HepG2 (cell line): ENCODE results near the gene KRT38. TPM values are rescaled to one million over a fixed set of nuclear protein-coding genes. Genes with fewer than 3 reads are reported as not detected.

Experiments
- FOXA3 ChIP-seq: IDR thresholded peaks from 2 replicates; pipeline ENCODE4 v1.6.1; 2016; ENCODE audit warnings: missing genetic modification reagents, missing compliant biosample characterization
- FOXK1 ChIP-seq: sonication (generic); formaldehyde crosslinking; IDR thresholded peaks from 2 replicates; pipeline ENCODE4 v1.4.0; 2020; ENCODE audit warnings: low read depth, missing genetic modification reagents, borderline replicate concordance
- KDM6A ChIP-seq: IDR thresholded peaks from 2 replicates; pipeline ENCODE4 v1.6.1; 2016; ENCODE audit warnings: low read depth
- NR2C2 ChIP-seq: sonication (generic); formaldehyde crosslinking; IDR thresholded peaks from 2 replicates; pipeline ENCODE4 v1.4.0; 2020; ENCODE audit warnings: missing genetic modification reagents, mild to moderate bottlenecking, moderate library complexity, borderline replicate concordance
- PITX1 ChIP-seq: sonication (generic); formaldehyde crosslinking; IDR thresholded peaks from 2 replicates; pipeline ENCODE4 v1.5.1; 2020; ENCODE audit warnings: mild to moderate bottlenecking, missing genetic modification reagents
- PREB ChIP-seq: sonication (generic); formaldehyde crosslinking; IDR thresholded peaks from 2 replicates; pipeline ENCODE4 v1.4.0; 2020; ENCODE audit warnings: missing genetic modification reagents
- RNF2 ChIP-seq: fragments of 450-650 bp; conservative IDR thresholded peaks from 2 replicates; pipeline ENCODE4 v1.6.1; 2016; ENCODE audit warnings: low read depth
- TBX2 ChIP-seq: sonication (generic); formaldehyde crosslinking; IDR thresholded peaks from 2 replicates; pipeline ENCODE4 v1.5.0; 2020; ENCODE audit warnings: missing genetic modification reagents, mild to moderate bottlenecking, borderline replicate concordance
- TEAD3 ChIP-seq: optimal IDR thresholded peaks from 2 replicates; pipeline ENCODE3; 2016; ENCODE audit warnings: borderline replicate concordance
- ZNF230 ChIP-seq: sonication (generic); formaldehyde crosslinking; IDR thresholded peaks from 2 replicates; pipeline ENCODE4 v1.4.0; 2020; ENCODE audit warnings: mild to moderate bottlenecking, missing genetic modification reagents
- ZNF317 ChIP-seq: sonication (generic); formaldehyde crosslinking; IDR thresholded peaks from 2 replicates; pipeline ENCODE4 v1.5.0; 2020; ENCODE audit warnings: mild to moderate bottlenecking, missing genetic modification reagents
- ZNF589 ChIP-seq: sonication (generic); formaldehyde crosslinking; conservative IDR thresholded peaks from 2 replicates; pipeline ENCODE4 v1.8.0; 2022; ENCODE audit warnings: mild to moderate bottlenecking, moderate library complexity, missing genetic modification reagents
- ZNF709 ChIP-seq: sonication (generic); formaldehyde crosslinking; IDR thresholded peaks from 2 replicates; pipeline ENCODE4 v1.5.0; 2020; ENCODE audit warnings: mild to moderate bottlenecking, missing genetic modification reagents
- polyA plus RNA-seq, 8 experiments: library from polyadenylated mRNA; depleted of rRNA in 3 of 8; stranded (reverse) in 7 of 8; unstranded in 1 of 8; fragments of >200 nt; fragmentation: Illumina TruSeq in 4 of 8; extraction: Trizol in 4 of 8; gene quantifications; 2 replicates each; pipeline versions ENCODE4 v1.2.1 to v1.2.3, GENCODE V29; 2011 to 2016; ENCODE audit warnings: low read depth in 4 of 8, missing spikeins in 1 of 8, mixed read lengths in 1 of 8; ENCODE audit not compliant: insufficient read depth in 1 of 8
- total RNA-seq, 5 experiments: library from RNA; depleted of rRNA; stranded (reverse); fragments of >200 nt; fragmentation: Illumina TruSeq; extraction: Trizol; gene quantifications; 2 replicates each; pipeline ENCODE4 v1.2.3, GENCODE V29; 2016; ENCODE audit warnings: low read depth in 1 of 5
- TF ChIP-seq, protein P1 (sequence below): sonication (generic); formaldehyde crosslinking; IDR thresholded peaks from 2 replicates; pipeline ENCODE4 v1.4.0; 2020; ENCODE audit warnings: missing genetic modification reagents, borderline replicate concordance
- TF ChIP-seq, protein P2 (sequence below): IDR thresholded peaks from 2 replicates; pipeline ENCODE4 v1.6.1; 2016; ENCODE audit warnings: low read depth
- TF ChIP-seq, protein P3 (sequence below): sonication (generic); formaldehyde crosslinking; IDR thresholded peaks from 2 replicates; pipeline ENCODE4 v1.9.0; 2021; ENCODE audit warnings: mild to moderate bottlenecking, missing genetic modification reagents

The KRT38 gene
- total and polyA plus RNA-seq, 2 of the 13 experiments (the other 11 are each of a cell fraction or from before 2014, with no cell fraction given), result not detected

- TF ChIP-seq, protein P1, sequence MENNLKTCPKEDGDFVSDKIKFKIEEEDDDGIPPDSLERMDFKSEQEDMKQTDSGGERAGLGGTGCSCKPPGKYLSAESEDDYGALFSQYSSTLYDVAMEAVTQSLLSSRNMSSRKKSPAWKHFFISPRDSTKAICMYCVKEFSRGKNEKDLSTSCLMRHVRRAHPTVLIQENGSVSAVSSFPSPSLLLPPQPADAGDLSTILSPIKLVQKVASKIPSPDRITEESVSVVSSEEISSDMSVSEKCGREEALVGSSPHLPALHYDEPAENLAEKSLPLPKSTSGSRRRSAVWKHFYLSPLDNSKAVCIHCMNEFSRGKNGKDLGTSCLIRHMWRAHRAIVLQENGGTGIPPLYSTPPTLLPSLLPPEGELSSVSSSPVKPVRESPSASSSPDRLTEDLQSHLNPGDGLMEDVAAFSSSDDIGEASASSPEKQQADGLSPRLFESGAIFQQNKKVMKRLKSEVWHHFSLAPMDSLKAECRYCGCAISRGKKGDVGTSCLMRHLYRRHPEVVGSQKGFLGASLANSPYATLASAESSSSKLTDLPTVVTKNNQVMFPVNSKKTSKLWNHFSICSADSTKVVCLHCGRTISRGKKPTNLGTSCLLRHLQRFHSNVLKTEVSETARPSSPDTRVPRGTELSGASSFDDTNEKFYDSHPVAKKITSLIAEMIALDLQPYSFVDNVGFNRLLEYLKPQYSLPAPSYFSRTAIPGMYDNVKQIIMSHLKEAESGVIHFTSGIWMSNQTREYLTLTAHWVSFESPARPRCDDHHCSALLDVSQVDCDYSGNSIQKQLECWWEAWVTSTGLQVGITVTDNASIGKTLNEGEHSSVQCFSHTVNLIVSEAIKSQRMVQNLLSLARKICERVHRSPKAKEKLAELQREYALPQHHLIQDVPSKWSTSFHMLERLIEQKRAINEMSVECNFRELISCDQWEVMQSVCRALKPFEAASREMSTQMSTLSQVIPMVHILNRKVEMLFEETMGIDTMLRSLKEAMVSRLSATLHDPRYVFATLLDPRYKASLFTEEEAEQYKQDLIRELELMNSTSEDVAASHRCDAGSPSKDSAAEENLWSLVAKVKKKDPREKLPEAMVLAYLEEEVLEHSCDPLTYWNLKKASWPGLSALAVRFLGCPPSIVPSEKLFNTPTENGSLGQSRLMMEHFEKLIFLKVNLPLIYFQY, result peak; percentile 100
- TF ChIP-seq, protein P2, sequence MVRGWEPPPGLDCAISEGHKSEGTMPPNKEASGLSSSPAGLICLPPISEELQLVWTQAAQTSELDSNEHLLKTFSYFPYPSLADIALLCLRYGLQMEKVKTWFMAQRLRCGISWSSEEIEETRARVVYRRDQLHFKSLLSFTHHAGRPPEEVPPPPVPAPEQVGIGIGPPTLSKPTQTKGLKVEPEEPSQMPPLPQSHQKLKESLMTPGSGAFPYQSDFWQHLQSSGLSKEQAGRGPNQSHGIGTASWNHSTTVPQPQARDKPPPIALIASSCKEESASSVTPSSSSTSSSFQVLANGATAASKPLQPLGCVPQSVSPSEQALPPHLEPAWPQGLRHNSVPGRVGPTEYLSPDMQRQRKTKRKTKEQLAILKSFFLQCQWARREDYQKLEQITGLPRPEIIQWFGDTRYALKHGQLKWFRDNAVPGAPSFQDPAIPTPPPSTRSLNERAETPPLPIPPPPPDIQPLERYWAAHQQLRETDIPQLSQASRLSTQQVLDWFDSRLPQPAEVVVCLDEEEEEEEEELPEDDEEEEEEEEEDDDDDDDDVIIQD (CRISPR knock-in tag), result peak; percentile 50; the same call in 1 of the 2 replicates
- TF ChIP-seq ZNF230 (CRISPR knock-in tag), result no peak
- TF ChIP-seq PITX1 (CRISPR knock-in tag), result peak; percentile 57; the same call in 1 of the 2 replicates
- TF ChIP-seq RNF2, result 0 out of 2 replicates have a peak, but pooled peaks have one; percentile 27
- TF ChIP-seq NR2C2 (CRISPR knock-in tag), result peak; percentile 22; the same call in 1 of the 2 replicates
- TF ChIP-seq KDM6A (CRISPR knock-in tag), result peak; percentile 66; the same call in 1 of the 2 replicates
- TF ChIP-seq TEAD3 (CRISPR knock-in tag), result peak; percentile 99
- TF ChIP-seq FOXA3 (CRISPR knock-in tag), result peak; percentile 66
- TF ChIP-seq ZNF317 (CRISPR knock-in tag), result no peak; the same call in 1 of the 2 replicates
- TF ChIP-seq PREB (CRISPR knock-in tag), result no peak
- TF ChIP-seq ZNF709 (CRISPR knock-in tag), result no peak
- peak; percentile 41; the same call in 1 of the 2 replicates for TF ChIP-seq TBX2
- 0 out of 2 replicates have a peak, but pooled peaks have one; percentile 20 for TF ChIP-seq FOXK1 (CRISPR knock-in tag)
- no peak for TF ChIP-seq ZNF589 (CRISPR knock-in tag)
- TF ChIP-seq, protein P3, sequence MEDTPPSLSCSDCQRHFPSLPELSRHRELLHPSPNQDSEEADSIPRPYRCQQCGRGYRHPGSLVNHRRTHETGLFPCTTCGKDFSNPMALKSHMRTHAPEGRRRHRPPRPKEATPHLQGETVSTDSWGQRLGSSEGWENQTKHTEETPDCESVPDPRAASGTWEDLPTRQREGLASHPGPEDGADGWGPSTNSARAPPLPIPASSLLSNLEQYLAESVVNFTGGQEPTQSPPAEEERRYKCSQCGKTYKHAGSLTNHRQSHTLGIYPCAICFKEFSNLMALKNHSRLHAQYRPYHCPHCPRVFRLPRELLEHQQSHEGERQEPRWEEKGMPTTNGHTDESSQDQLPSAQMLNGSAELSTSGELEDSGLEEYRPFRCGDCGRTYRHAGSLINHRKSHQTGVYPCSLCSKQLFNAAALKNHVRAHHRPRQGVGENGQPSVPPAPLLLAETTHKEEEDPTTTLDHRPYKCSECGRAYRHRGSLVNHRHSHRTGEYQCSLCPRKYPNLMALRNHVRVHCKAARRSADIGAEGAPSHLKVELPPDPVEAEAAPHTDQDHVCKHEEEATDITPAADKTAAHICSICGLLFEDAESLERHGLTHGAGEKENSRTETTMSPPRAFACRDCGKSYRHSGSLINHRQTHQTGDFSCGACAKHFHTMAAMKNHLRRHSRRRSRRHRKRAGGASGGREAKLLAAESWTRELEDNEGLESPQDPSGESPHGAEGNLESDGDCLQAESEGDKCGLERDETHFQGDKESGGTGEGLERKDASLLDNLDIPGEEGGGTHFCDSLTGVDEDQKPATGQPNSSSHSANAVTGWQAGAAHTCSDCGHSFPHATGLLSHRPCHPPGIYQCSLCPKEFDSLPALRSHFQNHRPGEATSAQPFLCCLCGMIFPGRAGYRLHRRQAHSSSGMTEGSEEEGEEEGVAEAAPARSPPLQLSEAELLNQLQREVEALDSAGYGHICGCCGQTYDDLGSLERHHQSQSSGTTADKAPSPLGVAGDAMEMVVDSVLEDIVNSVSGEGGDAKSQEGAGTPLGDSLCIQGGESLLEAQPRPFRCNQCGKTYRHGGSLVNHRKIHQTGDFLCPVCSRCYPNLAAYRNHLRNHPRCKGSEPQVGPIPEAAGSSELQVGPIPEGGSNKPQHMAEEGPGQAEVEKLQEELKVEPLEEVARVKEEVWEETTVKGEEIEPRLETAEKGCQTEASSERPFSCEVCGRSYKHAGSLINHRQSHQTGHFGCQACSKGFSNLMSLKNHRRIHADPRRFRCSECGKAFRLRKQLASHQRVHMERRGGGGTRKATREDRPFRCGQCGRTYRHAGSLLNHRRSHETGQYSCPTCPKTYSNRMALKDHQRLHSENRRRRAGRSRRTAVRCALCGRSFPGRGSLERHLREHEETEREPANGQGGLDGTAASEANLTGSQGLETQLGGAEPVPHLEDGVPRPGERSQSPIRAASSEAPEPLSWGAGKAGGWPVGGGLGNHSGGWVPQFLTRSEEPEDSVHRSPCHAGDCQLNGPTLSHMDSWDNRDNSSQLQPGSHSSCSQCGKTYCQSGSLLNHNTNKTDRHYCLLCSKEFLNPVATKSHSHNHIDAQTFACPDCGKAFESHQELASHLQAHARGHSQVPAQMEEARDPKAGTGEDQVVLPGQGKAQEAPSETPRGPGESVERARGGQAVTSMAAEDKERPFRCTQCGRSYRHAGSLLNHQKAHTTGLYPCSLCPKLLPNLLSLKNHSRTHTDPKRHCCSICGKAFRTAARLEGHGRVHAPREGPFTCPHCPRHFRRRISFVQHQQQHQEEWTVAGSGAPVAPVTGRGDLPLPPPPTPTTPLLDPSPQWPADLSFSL, result no peak
These were observed 24.9 kb downstream of the KRT38 start (continued) for GRCh38 chr17:41415833-41416335.
